Measurements from ENCODE around the gene TRPC6. TPM values are rescaled to one million over a fixed set of nuclear protein-coding genes. Genes with fewer than 3 reads are reported as not detected.

TRPC6 gene
- total RNA-seq, 1 experiment from 2014 or later = 1.3 TPM

GRCh38 chr11:101458161-101458560 lies 125.6 kb downstream of the TRPC6 start:
- DNase-seq (ENCODE audit: low spot score) (no peak), ATAC-seq (no peak)
- no peak overlapping the region for H3K27ac Mint-ChIP-seq
- no peak for TF ChIP-seq ATF1 (CRISPR knock-in tag; IDR thresholded peaks at IDR 0.05)
- TF ChIP-seq GTF2I (CRISPR knock-in tag; conservative IDR thresholded peaks at IDR 0.05) = no peak
- TF ChIP-seq ATF6 (CRISPR knock-in tag; IDR thresholded peaks at IDR 0.05) = no peak
- no peak for TF ChIP-seq RELA (CRISPR knock-in tag; IDR thresholded peaks at IDR 0.05; ENCODE audit: borderline replicate concordance)
- TF ChIP-seq PRDM15 (CRISPR knock-in tag; IDR thresholded peaks at IDR 0.05) = no peak
- no peak for TF ChIP-seq ARID4B (CRISPR knock-in tag; IDR thresholded peaks at IDR 0.05; ENCODE audit: borderline replicate concordance)
- no peak for TF ChIP-seq NFE2L1 (CRISPR knock-in tag; IDR thresholded peaks at IDR 0.05)
- TF ChIP-seq ATF2 (CRISPR knock-in tag; IDR thresholded peaks at IDR 0.05; ENCODE audit: borderline replicate concordance, low read depth) = no peak
- TF ChIP-seq MLX (CRISPR knock-in tag; IDR thresholded peaks at IDR 0.05) = no peak
- TF ChIP-seq ELF4 (CRISPR knock-in tag; IDR thresholded peaks at IDR 0.05; ENCODE audit: low read depth) = no peak
- no peak for TF ChIP-seq ZNF416 (CRISPR knock-in tag; IDR thresholded peaks at IDR 0.05)
- no peak for TF ChIP-seq FOXP1 (CRISPR knock-in tag; IDR thresholded peaks at IDR 0.05; ENCODE audit: borderline replicate concordance)
- no peak for TF ChIP-seq CREB1 (CRISPR knock-in tag; IDR thresholded peaks at IDR 0.05)
- TF ChIP-seq ZBTB43 (CRISPR knock-in tag; IDR thresholded peaks at IDR 0.05) = no peak
- no peak for TF ChIP-seq MAX (CRISPR knock-in tag; IDR thresholded peaks at IDR 0.05)
- no peak for TF ChIP-seq NR1H2 (CRISPR knock-in tag; IDR thresholded peaks at IDR 0.05)
- TF ChIP-seq ATF3 (CRISPR knock-in tag; conservative IDR thresholded peaks at IDR 0.05) = no peak
- TF ChIP-seq GRHL2 (CRISPR knock-in tag; IDR thresholded peaks at IDR 0.05; ENCODE audit: insufficient replicate concordance, severe bottlenecking) = no peak
- H3K4me3 Mint-ChIP-seq = no peak overlapping the region
- H3K27me3 Mint-ChIP-seq (ENCODE audit: low read depth) = no peaks in the 10 kb centered on the region
- H3K9me3 Mint-ChIP-seq = peaks cover 30% of the 10 kb centered on the region
- CTCF ChIA-PET = no interaction called here
- POLR2A ChIA-PET = no interaction called here
- peaks cover 5% of the 10 kb centered on the region for H3K4me1 Mint-ChIP-seq
- H3K36me3 Mint-ChIP-seq = peaks cover 7% of the 10 kb centered on the region; the same call in 1 of the 2 replicates

All from WTC11 (cell line).